ENCODE measurements around the gene NKIRAS1. TPM values are rescaled to one million over a fixed set of nuclear protein-coding genes. Genes with fewer than 3 reads are reported as not detected.

Gene NKIRAS1
- total and polyA plus RNA-seq, 2 of the 8 experiments (the other 6 are each of a cell fraction or from before 2014, with no cell fraction given), result 3.4 to 7.0 TPM

GRCh38 chr3:23859839-23860382 lies 56.9 kb downstream of the NKIRAS1 start:
- H2BK5ac ChIP-seq (ENCODE audit: low read depth, low read length), result no peak overlapping the region
- no peak overlapping the region for H3K4me3 ChIP-seq (ENCODE audit: extremely low read depth in 1 of 4, insufficient read depth in 2 of 4, low read depth in 3 of 4, low read length in 4 of 4)
- H4K8ac ChIP-seq (ENCODE audit: extremely low read depth, insufficient read depth, low read length), result no peak overlapping the region
- H3K27me3 ChIP-seq (replicated peaks in 1 of 4; ENCODE audit: control insufficient read depth in 3 of 4, extremely low read depth in 1 of 4, insufficient read depth in 3 of 4, low read length in 3 of 4), result no peaks in the 10 kb centered on the region
- H4K5ac ChIP-seq (ENCODE audit: insufficient read length, low read depth, low read length), result no peak overlapping the region
- WGBS, 2 experiments (ENCODE audit: extremely low coverage in 1 of 2, insufficient coverage in 1 of 2, insufficient read length in 1 of 2, insufficient replicate concordance in 2 of 2, low coverage in 1 of 2, low lambda C conversion rate in 2 of 2, missing lambda C conversion rate in 1 of 2), result 87% methylated on average over 7 of the region's 7 CpGs; no CpG with 5 or more reads in 1 of the 2 experiments
- no peak overlapping the region for H3K9ac ChIP-seq (replicated peaks in 1 of 4; ENCODE audit: extremely low read depth in 1 of 4, low read depth in 3 of 4, low read length in 3 of 4)
- no peaks in the 10 kb centered on the region for H3K23me2 ChIP-seq (ENCODE audit: low read depth, low read length)
- no peak overlapping the region for H2BK15ac ChIP-seq (ENCODE audit: low read length)
- no peak overlapping the region for H4K91ac ChIP-seq (replicated peaks; ENCODE audit: insufficient read length, low read length)
- peaks cover 0 to 3% (median 0%) of the 10 kb centered on the region in 4 experiments; a peak in 1 of 8 replicates for H3K36me3 ChIP-seq (ENCODE audit: control insufficient read depth in 2 of 4, insufficient read depth in 4 of 4, low read length in 3 of 4)
- H3K4me1 ChIP-seq (replicated peaks in 1 of 4; ENCODE audit: control insufficient read depth in 3 of 4, insufficient read depth in 4 of 4, low read length in 3 of 4), result peaks cover 0 to 11% (median 3%) of the 10 kb centered on the region in 4 experiments; a peak in 6 of 7 replicates
- no peak overlapping the region for H3K18ac ChIP-seq (ENCODE audit: extremely low read depth, low read length)
- DNase-seq (ENCODE audit: low read depth in 1 of 2, low spot score in 2 of 2), result no peak
- no peak overlapping the region for H2BK12ac ChIP-seq (ENCODE audit: low read depth, low read length)
- H3K4me2 ChIP-seq (ENCODE audit: insufficient read depth in 1 of 2, low read depth in 2 of 2, low read length in 2 of 2), result no peak overlapping the region
- no peak overlapping the region for H2BK20ac ChIP-seq (ENCODE audit: low read length)
- no peak overlapping the region for H3K14ac ChIP-seq (ENCODE audit: insufficient read length)
- ChIA-PET POLR2A (ENCODE audit: partially characterized antibody) (interaction anchor here (0.5 to 1.5 kb wide), 4 partner anchors 8 to 46 kb away, joined by 3 to 4 read pairs (median 4); no protein-coding TSS in a partner anchor), CTCF (ENCODE audit: partially characterized antibody) (interaction anchor here (1.2 to 2.6 kb wide), 2 partner anchors 28 to 34 kb away, joined by 3 to 11 read pairs; no protein-coding TSS in a partner anchor)
- no peak overlapping the region for H2BK120ac ChIP-seq (replicated peaks; ENCODE audit: low read depth, low read length)
- TF ChIP-seq PHF8 (conservative IDR thresholded peaks at IDR 0.05; ENCODE audit: low read depth, low read length) (no peak), ASH2L (IDR thresholded peaks at IDR 0.05; ENCODE audit: low read length) (no peak), RNF2 (IDR thresholded peaks at IDR 0.05; ENCODE audit: borderline replicate concordance, low read depth, low read length, missing control alignments, poor library complexity, severe bottlenecking) (no peak)
- FAIRE-seq, result no peak
- H3K9me3 ChIP-seq (ENCODE audit: insufficient read depth in 2 of 2, low read depth in 1 of 2, low read length in 1 of 2), result no peaks in the 10 kb centered on the region
- H3K79me1 ChIP-seq (ENCODE audit: low read depth, low read length), result no peaks in the 10 kb centered on the region
- no peak overlapping the region for H3K56ac ChIP-seq (replicated peaks; ENCODE audit: insufficient read length, low read depth, low read length)
- no peak overlapping the region for H2AK5ac ChIP-seq (ENCODE audit: low read depth, low read length)
- peaks cover 6 to 12% of the 10 kb centered on the region in 2 experiments for H4K20me1 ChIP-seq (replicated peaks in 1 of 2; ENCODE audit: control insufficient read depth in 1 of 2, insufficient read depth in 2 of 2, low read length in 2 of 2)
- no peak overlapping the region for H3K23ac ChIP-seq (ENCODE audit: insufficient read length)
- peaks cover 0 to 88% of the 10 kb centered on the region in 2 experiments; a peak in 2 of 4 replicates for H3K79me2 ChIP-seq (ENCODE audit: control insufficient read depth in 1 of 2, insufficient read depth in 2 of 2, low read length in 2 of 2)
- H2AFZ ChIP-seq (ENCODE audit: low read length), result no peak overlapping the region
- no peak overlapping the region for H3K27ac ChIP-seq (ENCODE audit: low read depth, low read length)
- no peak overlapping the region for H3K4ac ChIP-seq (replicated peaks; ENCODE audit: insufficient read length, low read depth, low read length)

Data from H1 (cell line).